Stimulated activated CD8-positive, alpha-beta memory T cell treated with anti-CD3 and anti-CD28 coated beads, Interleukin-7, amount 100 ng/mL, for 1 hour (primary cell): Measurements from ENCODE around the gene HEATR3.

Experiments
- DNase-seq, 2 donors: peaks; one replicate each; pipeline ENCODE4 v3.0.0-alpha.2; 2020; ENCODE audit warnings: low read depth in 2 of 2

Gene HEATR3, protein sequence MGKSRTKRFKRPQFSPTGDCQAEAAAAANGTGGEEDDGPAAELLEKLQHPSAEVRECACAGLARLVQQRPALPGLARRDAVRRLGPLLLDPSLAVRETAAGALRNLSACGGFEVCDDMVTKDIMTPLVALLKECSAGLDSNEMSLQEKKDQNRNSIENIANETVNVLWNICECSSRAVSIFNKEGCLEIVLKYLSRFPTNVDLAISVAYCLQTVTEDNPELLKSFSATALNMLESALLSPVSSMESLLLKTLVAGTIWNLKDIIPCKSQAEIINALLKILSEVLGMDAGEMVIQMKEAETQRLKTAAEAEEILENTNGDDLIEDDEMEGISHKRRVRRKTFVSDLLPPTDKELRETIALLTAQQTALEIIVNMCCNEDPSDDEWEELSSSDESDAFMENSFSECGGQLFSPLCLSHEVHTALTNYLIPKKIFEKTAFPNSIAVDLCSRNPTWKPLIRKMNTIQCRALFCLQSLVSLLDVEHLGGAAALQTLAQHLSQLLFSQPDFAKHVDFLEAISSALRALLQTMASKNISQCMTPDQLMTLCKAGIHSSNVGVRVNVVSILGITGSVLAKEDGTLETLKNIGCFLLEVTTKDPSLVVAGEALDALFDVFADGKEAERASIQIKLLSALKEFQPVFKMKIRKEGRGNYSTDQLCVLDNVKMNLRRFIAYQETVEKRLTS

GRCh38 chr16:50065624-50066481 lies at the start of gene HEATR3:
TSS of gene HEATR3 (plus strand) at chr16:50065970. CDS start at chr16:50066132, 162 bp downstream.
- DNase-seq: peak; percentile 92 to 94

- no peak for DNase-seq
Measured at GRCh38 chr16:50017553-50017952, 48.2 kb upstream of the HEATR3 start.

DNA sequence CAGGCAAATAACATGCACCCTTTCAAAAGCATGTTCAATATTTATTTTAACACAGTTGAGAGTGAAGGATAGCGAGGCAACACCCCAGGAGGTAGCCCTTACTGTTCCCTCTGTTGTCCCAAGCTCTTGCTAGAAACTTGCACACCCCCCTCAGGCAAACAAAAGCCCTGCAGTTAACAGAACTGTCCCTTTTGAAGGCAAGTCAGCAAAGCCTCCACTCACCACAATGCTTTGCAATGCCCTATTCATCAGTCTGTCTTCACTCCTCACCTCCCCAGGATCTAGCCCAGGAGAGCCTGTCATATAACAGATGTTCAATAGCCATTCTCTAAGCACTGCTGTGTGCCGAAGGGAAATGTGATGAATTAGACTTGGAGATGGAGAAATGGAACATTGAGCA lies 44.2 kb upstream of the HEATR3 start:
- no peak for DNase-seq

DNA sequence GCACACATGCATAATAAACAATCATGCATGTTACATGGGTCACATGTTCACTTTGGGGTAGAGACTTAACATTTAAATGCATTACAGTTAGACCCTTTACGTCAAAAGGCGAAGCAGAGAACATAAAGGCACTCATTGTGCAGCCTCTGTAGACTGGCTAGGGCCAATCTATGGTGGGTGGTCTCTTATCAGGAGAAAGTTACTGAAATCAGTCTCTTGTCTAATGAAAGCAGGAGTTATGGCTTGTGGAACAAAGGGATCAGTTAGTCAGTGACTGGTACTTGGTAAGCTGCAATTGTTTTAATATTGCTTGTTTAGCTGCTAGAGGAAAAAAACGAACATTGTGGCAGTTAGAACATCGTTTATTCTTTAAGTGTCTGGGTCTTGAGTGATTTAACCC lies 42.1 kb upstream of the HEATR3 start:
- no peak for DNase-seq

DNA sequence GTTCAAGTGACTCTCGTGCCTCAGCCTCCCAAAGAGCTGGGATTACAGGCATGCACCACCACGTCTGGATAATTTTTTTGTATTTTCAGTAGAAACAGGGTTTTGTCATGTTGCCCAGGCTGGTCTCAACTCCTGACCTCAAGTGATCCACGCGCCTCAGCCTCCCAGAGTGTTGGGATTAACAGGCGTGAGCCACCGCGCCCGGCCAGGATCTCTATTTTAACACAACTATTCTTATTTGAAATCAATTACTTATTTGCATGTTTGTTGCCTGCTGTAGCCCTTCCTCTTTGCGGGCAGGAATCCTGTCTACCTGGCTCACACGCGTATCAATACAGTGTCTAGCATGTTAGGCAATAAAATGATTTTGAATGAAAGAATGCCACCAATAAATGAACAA lies 41.6 kb upstream of the HEATR3 start:
- DNase-seq: no peak

DNA sequence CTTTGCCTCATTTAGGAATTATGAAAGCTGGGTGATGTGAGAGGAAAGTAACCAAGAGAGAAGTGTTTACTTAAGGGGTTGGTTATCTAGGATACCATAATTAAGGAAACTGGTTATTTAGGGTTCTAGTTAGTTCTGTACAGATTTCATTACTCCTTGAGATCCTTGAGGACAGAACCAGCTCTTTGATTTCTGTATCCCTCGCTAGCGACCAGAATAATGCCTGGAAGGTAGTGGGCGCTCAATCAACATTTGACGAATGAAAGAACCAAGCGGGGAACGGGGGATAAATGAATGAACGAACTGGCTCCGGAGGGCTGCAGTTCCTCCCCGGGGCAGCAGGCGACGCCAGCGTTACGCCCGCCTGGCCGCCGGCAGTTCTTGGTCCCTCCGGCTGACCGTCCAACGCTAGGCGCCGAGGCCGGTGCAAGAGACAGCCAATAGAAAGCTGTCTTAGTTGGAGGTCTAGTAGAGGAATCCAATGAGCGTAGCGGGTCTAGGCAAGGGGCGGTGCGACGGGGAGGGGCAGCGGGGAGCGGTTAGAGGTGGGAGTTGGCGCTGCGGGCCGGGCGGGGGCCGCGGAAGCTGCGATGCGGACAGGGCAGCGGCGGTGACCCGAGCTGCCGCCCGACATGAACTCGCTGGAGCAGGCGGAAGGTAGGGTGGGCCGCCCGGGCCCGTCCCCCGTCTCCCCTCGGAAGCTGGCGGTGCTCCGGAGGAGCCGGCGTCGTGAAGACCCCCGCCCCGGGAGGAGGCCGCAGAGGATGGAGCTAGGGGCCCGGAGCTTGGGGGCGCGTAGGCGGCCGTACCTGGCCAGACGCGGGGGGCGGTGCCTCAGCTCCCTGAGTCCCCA lies 40.9 kb upstream of the HEATR3 start, which contains the start of gene CNEP1R1:
Gene CNEP1R1 (plus strand): TSS at position 542 of the 853 bp plus-strand sequence. CDS start 91 bp downstream, at position 633.
- peak; percentile 81 to 84 for DNase-seq

- DNase-seq: peak in 1 of 2 donors; percentile 2
Measured at GRCh38 chr16:50025537-50025931, 40.2 kb upstream of the HEATR3 start.

DNA sequence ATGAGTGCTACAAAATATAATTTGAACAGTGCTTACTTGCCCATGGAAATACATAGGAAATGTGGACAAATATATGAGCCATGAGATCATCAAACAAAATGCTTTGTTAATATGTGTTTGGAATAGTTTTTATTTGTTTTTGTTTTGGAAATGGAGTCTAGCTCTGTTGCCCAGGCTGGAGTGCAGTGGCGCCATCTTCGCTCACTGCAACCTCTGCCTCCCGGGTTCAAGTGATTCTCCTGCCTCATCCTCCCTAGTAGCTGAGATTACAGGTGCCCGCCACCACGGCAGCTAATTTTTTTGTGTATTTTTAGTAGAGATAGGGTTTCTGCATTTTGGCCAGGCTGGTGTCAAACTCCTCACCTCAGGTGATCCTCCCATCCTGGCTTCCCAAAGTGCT lies 37.9 kb upstream of the HEATR3 start:
- DNase-seq: no peak

DNA sequence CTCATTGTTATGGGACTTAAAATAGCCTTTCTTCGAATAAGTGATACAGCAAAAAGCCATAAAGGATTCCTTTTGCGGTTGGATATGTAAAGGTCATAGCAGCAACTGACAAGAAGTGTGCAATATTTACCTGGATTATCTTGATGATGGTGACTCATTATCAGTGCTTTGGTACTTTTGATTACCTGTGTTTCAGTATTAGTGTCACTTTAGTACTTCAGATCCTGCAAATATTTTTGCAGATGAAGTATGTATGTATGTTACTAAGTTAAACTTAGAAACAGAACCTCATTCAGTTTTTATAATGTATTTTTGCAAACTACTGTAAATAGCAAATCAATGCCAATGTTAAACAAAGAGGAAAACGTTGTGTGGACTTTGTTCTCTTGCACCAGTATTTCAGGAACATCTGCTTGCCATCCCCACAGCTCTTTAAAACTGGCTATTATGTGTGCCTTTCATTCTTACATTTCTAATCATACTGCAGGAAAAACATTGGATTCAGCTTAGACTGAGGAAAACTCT lies 30.2 kb upstream of the HEATR3 start:
- DNase-seq: no peak

GRCh38 chr16:50036426-50036825 lies 29.3 kb upstream of the HEATR3 start:
- DNase-seq: no peak

DNA sequence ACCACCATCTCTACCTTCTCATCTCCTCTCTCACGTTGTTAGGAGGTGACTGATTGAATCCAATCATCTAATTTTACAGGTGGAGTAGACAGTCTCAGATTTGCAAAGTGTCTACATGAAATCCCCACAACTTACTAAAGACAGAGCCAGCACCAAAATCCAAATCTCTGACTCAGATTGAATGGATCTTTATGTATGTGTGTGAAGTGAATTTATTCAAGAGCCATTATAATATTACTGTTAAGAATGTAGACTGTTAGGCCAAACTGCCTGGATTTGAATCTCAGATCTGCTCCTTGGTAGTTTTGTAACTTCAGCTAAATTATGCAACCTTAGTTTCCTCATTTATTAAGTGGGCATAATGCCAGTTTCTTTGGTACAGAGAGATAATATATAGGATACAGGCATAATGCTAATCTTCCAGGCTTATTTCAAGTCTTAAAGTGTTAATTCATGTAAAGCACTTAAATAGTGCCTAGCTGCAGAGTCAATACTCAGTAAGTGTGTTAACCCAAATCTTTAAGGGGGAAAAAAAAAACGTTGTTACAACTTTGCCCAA lies 28.0 kb upstream of the HEATR3 start:
- no peak for DNase-seq

GRCh38 chr16:50038286-50038685 lies 27.5 kb upstream of the HEATR3 start:
- DNase-seq: no peak

DNA sequence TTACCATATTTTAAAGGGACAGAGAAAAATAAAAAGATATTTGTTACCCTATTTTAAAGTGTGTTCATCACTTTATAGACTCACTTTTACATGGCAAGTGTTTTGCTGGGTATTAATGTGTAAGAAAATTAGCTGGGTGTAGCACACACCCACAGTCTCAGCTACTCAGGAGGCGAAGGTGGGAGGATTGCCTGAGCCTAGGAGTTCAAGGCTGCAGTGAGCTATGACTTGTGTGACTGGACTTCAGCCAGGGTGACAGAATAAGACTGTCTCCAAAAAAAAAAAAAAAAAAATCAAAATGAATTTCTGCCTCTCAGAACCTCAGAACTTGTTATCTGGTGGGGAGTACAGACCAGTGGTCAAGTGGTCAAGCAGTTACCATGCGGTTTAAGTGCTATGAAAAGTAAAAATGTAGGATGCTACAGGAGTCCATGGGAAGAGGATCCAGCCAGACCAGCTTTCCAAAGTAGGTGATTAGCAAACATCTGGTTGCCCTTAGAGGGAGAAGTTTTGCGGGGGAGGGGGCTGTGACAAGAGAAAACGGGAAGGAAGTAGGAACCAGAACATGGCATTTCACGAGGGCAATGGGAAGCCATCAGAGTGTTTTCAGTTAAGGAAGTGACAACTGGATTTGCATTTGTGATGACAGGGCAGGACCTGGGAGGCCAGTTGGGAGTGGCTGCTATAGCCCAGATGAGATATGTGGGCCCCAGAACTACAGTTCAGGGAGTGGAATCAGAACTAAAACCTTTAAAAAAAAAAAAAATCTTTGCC lies 26.8 kb upstream of the HEATR3 start:
- no peak for DNase-seq

- DNase-seq: no peak
Measured at GRCh38 chr16:50040018-50040417, 25.8 kb upstream of the HEATR3 start.

- no peak for DNase-seq
Measured at GRCh38 chr16:50040710-50041109, 25.1 kb upstream of the HEATR3 start.

- no peak for DNase-seq
Measured at GRCh38 chr16:50043358-50043757, 22.4 kb upstream of the HEATR3 start.

GRCh38 chr16:50045412-50045811 lies 20.4 kb upstream of the HEATR3 start:
- DNase-seq: no peak

GRCh38 chr16:50046853-50047252 lies 18.9 kb upstream of the HEATR3 start:
- no peak for DNase-seq

DNA sequence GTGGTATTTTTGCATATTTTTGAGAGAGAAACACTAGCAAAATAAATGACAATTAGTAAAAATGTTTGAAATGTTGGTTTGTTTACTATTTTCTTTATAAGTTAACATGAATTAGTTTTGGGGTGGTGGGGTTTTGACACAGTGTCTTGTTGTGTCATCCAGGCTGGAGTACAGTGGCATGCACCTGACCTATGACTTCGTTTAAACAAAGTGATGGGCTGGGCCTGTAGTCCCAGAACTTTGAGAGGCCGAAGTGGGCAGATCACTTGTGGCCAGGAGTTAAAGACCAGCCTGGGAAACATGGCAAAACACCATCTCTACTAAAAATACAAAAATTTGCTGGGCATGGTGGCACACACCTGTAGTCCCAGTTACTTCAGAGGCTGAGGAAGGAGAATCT lies 17.9 kb upstream of the HEATR3 start:
- no peak for DNase-seq

DNA sequence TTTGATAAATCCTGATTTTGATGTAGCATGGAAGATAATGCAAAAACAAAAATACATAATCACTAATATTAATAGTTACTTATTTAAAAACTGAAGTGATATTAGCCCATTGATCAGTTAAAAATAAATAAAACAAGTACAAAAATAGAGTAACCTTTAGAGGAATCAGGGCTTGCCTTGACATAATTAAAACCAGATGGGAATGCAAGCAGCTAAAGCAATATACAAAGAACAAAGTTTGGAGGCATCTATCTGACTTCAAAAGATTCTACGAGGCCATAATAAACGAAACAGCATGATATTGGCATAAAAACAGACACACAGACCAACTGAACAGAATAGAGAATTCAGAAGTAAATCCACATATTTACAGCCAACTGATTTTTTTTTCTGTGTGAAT lies 15.0 kb upstream of the HEATR3 start:
- DNase-seq: no peak
